WTC11 (cell line): ENCODE results near the gene FOXP1. TPM values are rescaled to one million over a fixed set of nuclear protein-coding genes. Genes with fewer than 3 reads are reported as not detected.

Experiments
- ATAC-seq: fragments of 200-7000 bp; cut with Tn5 transposase; 2 replicates; pipeline ENCODE4 v1.10.0; 2021; ENCODE audit warnings: mild to moderate bottlenecking, moderate library complexity
- CTCF ChIA-PET: fragments of 300-600 bp; sonication (Branson Sonifier 250); formaldehyde crosslinking; loops from one replicate; lab custom pipeline; 2021; ENCODE audit warnings: antibody characterized with exemption; lab: Charles Lee
- POLR2A ChIA-PET: fragments of 350-600 bp; sonication (Branson Sonifier 250); formaldehyde crosslinking; loops from one replicate; lab custom pipeline; 2021; ENCODE audit warnings: antibody characterized with exemption; lab: Charles Lee
- DNase-seq: peaks from one replicate; pipeline ENCODE4 v3.0.0; 2021; ENCODE audit warnings: low spot score
- H3K27ac Mint-ChIP-seq: 2 replicates; pipeline ENCODE4 v1.8.0; 2021; ENCODE audit warnings: mixed read lengths
- H3K27me3 Mint-ChIP-seq: 2 replicates; pipeline ENCODE4 v1.8.0; 2021; ENCODE audit warnings: low read depth, mild to moderate bottlenecking, moderate library complexity, mixed read lengths
- H3K36me3 Mint-ChIP-seq: 2 replicates; pipeline ENCODE4 v1.8.0; 2021; ENCODE audit warnings: mixed read lengths
- H3K4me1 Mint-ChIP-seq: 2 replicates; pipeline ENCODE4 v1.8.0; 2022; ENCODE audit warnings: mixed read lengths
- H3K4me3 Mint-ChIP-seq: 2 replicates; pipeline ENCODE4 v1.8.0; 2021; ENCODE audit warnings: mild to moderate bottlenecking, moderate library complexity, mixed read lengths
- H3K9me3 Mint-ChIP-seq: 2 replicates; pipeline ENCODE4 v1.8.0; 2021; ENCODE audit warnings: mixed read lengths
- ATF6 ChIP-seq: sonication (generic); formaldehyde crosslinking; IDR thresholded peaks from 2 replicates; pipeline ENCODE4 v1.8.1; 2023; ENCODE audit warnings: mild to moderate bottlenecking, missing genetic modification reagents
- CREB1 ChIP-seq: sonication (generic); formaldehyde crosslinking; IDR thresholded peaks from 2 replicates; pipeline ENCODE4 v1.8.0; 2023; ENCODE audit warnings: mild to moderate bottlenecking, missing genetic modification reagents
- CTCF ChIP-seq: fragments of 200-600 bp; IDR thresholded peaks from 2 replicates; pipeline ENCODE4 v1.8.0; 2022; ENCODE audit warnings: antibody characterized with exemption
- E2F1 ChIP-seq: sonication (generic); formaldehyde crosslinking; IDR thresholded peaks from 2 replicates; pipeline ENCODE4 v1.8.0; 2022; ENCODE audit warnings: mild to moderate bottlenecking, missing genetic modification reagents
- E2F5 ChIP-seq: sonication (generic); formaldehyde crosslinking; IDR thresholded peaks from 2 replicates; pipeline ENCODE4 v1.8.1; 2022; ENCODE audit warnings: mild to moderate bottlenecking, moderate library complexity, missing genetic modification reagents
- ESRRA ChIP-seq: sonication (generic); formaldehyde crosslinking; IDR thresholded peaks from 2 replicates; pipeline ENCODE4 v1.8.1; 2022; ENCODE audit warnings: mild to moderate bottlenecking, missing genetic modification reagents, borderline replicate concordance
- IRF2 ChIP-seq: sonication (generic); formaldehyde crosslinking; IDR thresholded peaks from 2 replicates; pipeline ENCODE4 v1.8.0; 2022; ENCODE audit warnings: low read depth, missing genetic modification reagents, borderline replicate concordance
- KAT7 ChIP-seq: sonication (generic); formaldehyde crosslinking; IDR thresholded peaks from 2 replicates; pipeline ENCODE4 v1.8.1; 2023; ENCODE audit warnings: missing genetic modification reagents, mild to moderate bottlenecking, borderline replicate concordance
- NR2C2 ChIP-seq: sonication (generic); formaldehyde crosslinking; IDR thresholded peaks from 2 replicates; pipeline ENCODE4 v1.8.0; 2022; ENCODE audit warnings: mild to moderate bottlenecking, missing genetic modification reagents
- OVOL2 ChIP-seq: fragments of 250-450 bp; sonication (Bioruptor Pico); IDR thresholded peaks from 2 replicates; pipeline ENCODE4 v1.9.0; 2021; ENCODE audit warnings: mild to moderate bottlenecking, borderline replicate concordance
- SP1 ChIP-seq: sonication (generic); formaldehyde crosslinking; conservative IDR thresholded peaks from 2 replicates; pipeline ENCODE4 v1.8.1; 2022; ENCODE audit warnings: missing genetic modification reagents
- TCF7 ChIP-seq: sonication (generic); formaldehyde crosslinking; IDR thresholded peaks from 2 replicates; pipeline ENCODE4 v1.8.0; 2022; ENCODE audit warnings: mild to moderate bottlenecking, low read depth, missing genetic modification reagents, moderate library complexity
- ZNF232 ChIP-seq: sonication (generic); formaldehyde crosslinking; IDR thresholded peaks from 2 replicates; pipeline ENCODE4 v1.8.0; 2022; ENCODE audit warnings: mild to moderate bottlenecking, missing genetic modification reagents
- ZNF423 ChIP-seq: fragments of 250-450 bp; sonication (Bioruptor Pico); IDR thresholded peaks from 2 replicates; pipeline ENCODE4 v2.1.2; 2022; ENCODE audit warnings: mild to moderate bottlenecking, moderate library complexity
- total RNA-seq: library from RNA; stranded (reverse); gene quantifications from 3 replicates; pipeline ENCODE4 v1.2.3, GENCODE V29; 2021
- TF ChIP-seq, protein P1 (sequence below): sonication (generic); formaldehyde crosslinking; IDR thresholded peaks from 2 replicates; pipeline ENCODE4 v1.8.0; 2022; ENCODE audit warnings: mild to moderate bottlenecking, missing genetic modification reagents
- TF ChIP-seq, protein P2 (sequence below): fragments of 250-450 bp; sonication (Bioruptor Pico); IDR thresholded peaks from 2 replicates; pipeline ENCODE4 v2.1.2; 2022; ENCODE audit warnings: mild to moderate bottlenecking, moderate library complexity
- TF ChIP-seq, protein P3 (sequence below): sonication (generic); formaldehyde crosslinking; IDR thresholded peaks from 2 replicates; pipeline ENCODE4 v1.8.1; 2022; ENCODE audit warnings: low read depth, mild to moderate bottlenecking, moderate library complexity, missing genetic modification reagents, borderline replicate concordance
- TF ChIP-seq, protein P4 (sequence below): fragments of 250-450 bp; sonication (Bioruptor Pico); IDR thresholded peaks from 2 replicates; pipeline ENCODE4 v1.8.0; 2021; ENCODE audit warnings: mild to moderate bottlenecking

The FOXP1 gene
- total RNA-seq, 1 experiment from 2014 or later, result 25.8 TPM

GRCh38 chr3:71031181-71031580, 552.3 kb downstream of the FOXP1 start:
- H3K27ac Mint-ChIP-seq, result no peak overlapping the region
- no peaks in the 10 kb centered on the region for H3K27me3 Mint-ChIP-seq
- POLR2A ChIA-PET, result no interaction called here
- TF ChIP-seq ESRRA (CRISPR knock-in tag) (no peak), KAT7 (CRISPR knock-in tag) (no peak), ZNF232 (CRISPR knock-in tag) (no peak), OVOL2 (CRISPR knock-in tag) (no peak), IRF2 (no peak), SP1 (CRISPR knock-in tag) (no peak), ZNF423 (CRISPR knock-in tag) (no peak), CREB1 (CRISPR knock-in tag) (no peak), TCF7 (CRISPR knock-in tag) (no peak), CTCF (no peak), E2F1 (CRISPR knock-in tag) (no peak), ATF6 (no peak), NR2C2 (CRISPR knock-in tag) (no peak), E2F5 (no peak)
- TF ChIP-seq, protein P1, sequence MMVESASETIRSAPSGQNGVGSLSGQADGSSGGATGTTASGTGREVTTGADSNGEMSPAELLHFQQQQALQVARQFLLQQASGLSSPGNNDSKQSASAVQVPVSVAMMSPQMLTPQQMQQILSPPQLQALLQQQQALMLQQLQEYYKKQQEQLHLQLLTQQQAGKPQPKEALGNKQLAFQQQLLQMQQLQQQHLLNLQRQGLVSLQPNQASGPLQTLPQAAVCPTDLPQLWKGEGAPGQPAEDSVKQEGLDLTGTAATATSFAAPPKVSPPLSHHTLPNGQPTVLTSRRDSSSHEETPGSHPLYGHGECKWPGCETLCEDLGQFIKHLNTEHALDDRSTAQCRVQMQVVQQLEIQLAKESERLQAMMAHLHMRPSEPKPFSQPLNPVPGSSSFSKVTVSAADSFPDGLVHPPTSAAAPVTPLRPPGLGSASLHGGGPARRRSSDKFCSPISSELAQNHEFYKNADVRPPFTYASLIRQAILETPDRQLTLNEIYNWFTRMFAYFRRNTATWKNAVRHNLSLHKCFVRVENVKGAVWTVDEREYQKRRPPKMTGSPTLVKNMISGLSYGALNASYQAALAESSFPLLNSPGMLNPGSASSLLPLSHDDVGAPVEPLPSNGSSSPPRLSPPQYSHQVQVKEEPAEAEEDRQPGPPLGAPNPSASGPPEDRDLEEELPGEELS (CRISPR knock-in tag), result no peak
- TF ChIP-seq, protein P2, sequence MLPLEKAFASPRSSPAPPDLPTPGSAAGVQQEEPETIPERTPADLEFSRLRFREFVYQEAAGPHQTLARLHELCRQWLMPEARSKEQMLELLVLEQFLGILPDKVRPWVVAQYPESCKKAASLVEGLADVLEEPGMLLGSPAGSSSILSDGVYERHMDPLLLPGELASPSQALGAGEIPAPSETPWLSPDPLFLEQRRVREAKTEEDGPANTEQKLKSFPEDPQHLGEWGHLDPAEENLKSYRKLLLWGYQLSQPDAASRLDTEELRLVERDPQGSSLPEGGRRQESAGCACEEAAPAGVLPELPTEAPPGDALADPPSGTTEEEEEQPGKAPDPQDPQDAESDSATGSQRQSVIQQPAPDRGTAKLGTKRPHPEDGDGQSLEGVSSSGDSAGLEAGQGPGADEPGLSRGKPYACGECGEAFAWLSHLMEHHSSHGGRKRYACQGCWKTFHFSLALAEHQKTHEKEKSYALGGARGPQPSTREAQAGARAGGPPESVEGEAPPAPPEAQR (CRISPR knock-in tag), result no peak
- TF ChIP-seq, protein P3, sequence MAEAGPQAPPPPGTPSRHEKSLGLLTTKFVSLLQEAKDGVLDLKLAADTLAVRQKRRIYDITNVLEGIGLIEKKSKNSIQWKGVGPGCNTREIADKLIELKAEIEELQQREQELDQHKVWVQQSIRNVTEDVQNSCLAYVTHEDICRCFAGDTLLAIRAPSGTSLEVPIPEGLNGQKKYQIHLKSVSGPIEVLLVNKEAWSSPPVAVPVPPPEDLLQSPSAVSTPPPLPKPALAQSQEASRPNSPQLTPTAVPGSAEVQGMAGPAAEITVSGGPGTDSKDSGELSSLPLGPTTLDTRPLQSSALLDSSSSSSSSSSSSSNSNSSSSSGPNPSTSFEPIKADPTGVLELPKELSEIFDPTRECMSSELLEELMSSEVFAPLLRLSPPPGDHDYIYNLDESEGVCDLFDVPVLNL (CRISPR knock-in tag), result no peak
- TF ChIP-seq, protein P4, sequence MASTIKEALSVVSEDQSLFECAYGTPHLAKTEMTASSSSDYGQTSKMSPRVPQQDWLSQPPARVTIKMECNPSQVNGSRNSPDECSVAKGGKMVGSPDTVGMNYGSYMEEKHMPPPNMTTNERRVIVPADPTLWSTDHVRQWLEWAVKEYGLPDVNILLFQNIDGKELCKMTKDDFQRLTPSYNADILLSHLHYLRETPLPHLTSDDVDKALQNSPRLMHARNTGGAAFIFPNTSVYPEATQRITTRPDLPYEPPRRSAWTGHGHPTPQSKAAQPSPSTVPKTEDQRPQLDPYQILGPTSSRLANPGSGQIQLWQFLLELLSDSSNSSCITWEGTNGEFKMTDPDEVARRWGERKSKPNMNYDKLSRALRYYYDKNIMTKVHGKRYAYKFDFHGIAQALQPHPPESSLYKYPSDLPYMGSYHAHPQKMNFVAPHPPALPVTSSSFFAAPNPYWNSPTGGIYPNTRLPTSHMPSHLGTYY (CRISPR knock-in tag), result no peak
- TF ChIP-seq, all 79 proteins: peak for 0
- CTCF ChIA-PET, result interaction anchor here (0.9 kb wide), 1 partner anchor 9 kb away, joined by 4 read pairs; no protein-coding TSS in a partner anchor
- Mint-ChIP-seq H3K4me1 (peaks cover 45% of the 10 kb centered on the region), H3K36me3 (peaks cover 14% of the 10 kb centered on the region), H3K9me3 (peaks cover 13% of the 10 kb centered on the region), H3K4me3 (no peak overlapping the region)
- DNase-seq (no peak), ATAC-seq (no peak)
